SH-SY5Y (cell line): ENCODE measurements around the gene SORBS2.

Experiments
- GATA2 ChIP-seq: IDR thresholded peaks from 2 replicates; pipeline ENCODE4 v1.6.1; 2011; ENCODE audit warnings: mild to moderate bottlenecking, low read depth, low read length
- GATA3 ChIP-seq: IDR thresholded peaks from 2 replicates; pipeline ENCODE4 v1.6.1; 2011; ENCODE audit warnings: low read depth, mild to moderate bottlenecking, low read length, moderate library complexity

GRCh38 chr4:185737489-185738037 lies 74.4 kb downstream of the SORBS2 start:
- TF ChIP-seq GATA3 (no peak), GATA2 (no peak)
